IMR-90 (cell line): Measurements from ENCODE around the gene LRRC4C. TPM values are rescaled to one million over a fixed set of nuclear protein-coding genes. Genes with fewer than 3 reads are reported as not detected.

ENCODE experiments used
- ATAC-seq: fragments of 200-7000 bp; cut with Tn5 transposase; 2 replicates; pipeline ENCODE4 v1.9.1; 2020; ENCODE audit warnings: low read depth, mild to moderate bottlenecking, moderate library complexity
- BruUV-seq: library from RNA; stranded (reverse); fragments of 400-500 nt; replicated peaks from 2 replicates; lab custom pipeline; 2021; lab: Mats Ljungman, UMichigan
- CTCF ChIA-PET: fragments of 300-600 bp; formaldehyde crosslinking; extraction: SDS; loops from one replicate; lab custom pipeline; 2021; ENCODE audit warnings: antibody characterized with exemption; lab: Yijun Ruan, JAX
- POLR2A ChIA-PET: fragments of 300-600 bp; sonication (Branson Sonifier 250); formaldehyde crosslinking; loops from one replicate; lab custom pipeline; 2022; ENCODE audit warnings: antibody characterized with exemption; ENCODE audit not compliant: unreplicated experiment; lab: Charles Lee
- DNase-seq: peaks from one replicate; pipeline ENCODE4 v3.0.0; 2013
- H2AFZ ChIP-seq: replicated peaks from 2 replicates; pipeline ENCODE3; 2013; ENCODE audit warnings: low read length, mild to moderate bottlenecking; ENCODE audit not compliant: poor library complexity
- H2AK5ac ChIP-seq: 2 replicates; pipeline ENCODE4 v1.6.1; 2013; ENCODE audit warnings: low read depth, low read length, inconsistent platforms
- H2AK9ac ChIP-seq: replicated peaks from 2 replicates; pipeline ENCODE3; 2013; ENCODE audit warnings: mild to moderate bottlenecking, low read depth, low read length, moderate library complexity; ENCODE audit not compliant: poor library complexity
- H2BK120ac ChIP-seq: 2 replicates; pipeline ENCODE4 v1.6.1; 2013; ENCODE audit warnings: low read depth, low read length, inconsistent platforms
- H2BK15ac ChIP-seq: 3 replicates; pipeline ENCODE4 v1.6.1; 2013; ENCODE audit warnings: low read depth, low read length, inconsistent platforms
- H2BK20ac ChIP-seq: 2 replicates; pipeline ENCODE4 v1.6.1; 2013; ENCODE audit warnings: low read depth, mild to moderate bottlenecking, inconsistent platforms, low read length, moderate library complexity
- H2BK5ac ChIP-seq: 2 replicates; pipeline ENCODE4 v1.6.1; 2013; ENCODE audit warnings: mild to moderate bottlenecking, low read depth, low read length, inconsistent platforms; ENCODE audit not compliant: poor library complexity, severe bottlenecking
- H3K14ac ChIP-seq: replicated peaks from 2 replicates; pipeline ENCODE4 v1.6.1; 2013; ENCODE audit warnings: low read depth, low read length, inconsistent platforms
- H3K18ac ChIP-seq: 2 replicates; pipeline ENCODE4 v1.6.1; 2013; ENCODE audit warnings: low read depth, low read length, control low read depth
- H3K23ac ChIP-seq: 2 replicates; pipeline ENCODE4 v1.6.1; 2013; ENCODE audit warnings: low read depth, low read length, inconsistent platforms
- H3K27ac ChIP-seq: 2 replicates; pipeline ENCODE4 v1.5.1; 2013; ENCODE audit warnings: mild to moderate bottlenecking, control low read depth, low read length; ENCODE audit not compliant: insufficient read depth
- H3K27me3 ChIP-seq: 2 replicates; pipeline ENCODE4 v1.6.1; 2013; ENCODE audit warnings: low read length; ENCODE audit not compliant: control insufficient read depth, insufficient read depth
- H3K36me3 ChIP-seq: 2 replicates; pipeline ENCODE4 v1.6.1; 2013; ENCODE audit warnings: low read length, mixed read lengths; ENCODE audit not compliant: control insufficient read depth, insufficient read depth
- H3K4ac ChIP-seq: 2 replicates; pipeline ENCODE4 v1.6.1; 2013; ENCODE audit warnings: low read depth, low read length, inconsistent platforms
- H3K4me1 ChIP-seq: 2 replicates; pipeline ENCODE4 v1.6.1; 2013; ENCODE audit warnings: low read length, mixed read lengths; ENCODE audit not compliant: control insufficient read depth, insufficient read depth
- H3K4me2 ChIP-seq: 2 replicates; pipeline ENCODE4 v1.6.1; 2013; ENCODE audit warnings: low read depth, mild to moderate bottlenecking, control low read depth, low read length, moderate library complexity
- H3K4me3 ChIP-seq: 2 replicates; pipeline ENCODE4 v1.5.1; 2013; ENCODE audit warnings: low read depth, mild to moderate bottlenecking, control low read depth, low read length, moderate library complexity; ENCODE audit not compliant: insufficient read depth
- H3K56ac ChIP-seq: 2 replicates; pipeline ENCODE4 v1.6.1; 2013; ENCODE audit warnings: low read length, inconsistent platforms; ENCODE audit not compliant: insufficient read depth; ENCODE audit errors: extremely low read depth
- H3K79me1 ChIP-seq, 2 experiments: 2 replicates each; pipeline ENCODE4 v1.6.1; 2013; ENCODE audit warnings: low read length in 2 of 2, inconsistent platforms in 1 of 2, low read depth in 1 of 2
- H3K9ac ChIP-seq: 2 replicates; pipeline ENCODE4 v1.6.1; 2013; ENCODE audit warnings: low read depth, low read length, control low read depth
- H3K9me1 ChIP-seq: 2 replicates; pipeline ENCODE4 v1.6.1; 2013; ENCODE audit warnings: low read length, inconsistent platforms; ENCODE audit not compliant: insufficient read depth
- H3K9me3 ChIP-seq: 2 replicates; pipeline ENCODE4 v1.6.1; 2013; ENCODE audit warnings: low read length; ENCODE audit not compliant: control insufficient read depth, insufficient read depth
- H4K20me1 ChIP-seq: 2 replicates; pipeline ENCODE4 v1.6.1; 2013; ENCODE audit warnings: low read length, inconsistent platforms; ENCODE audit not compliant: insufficient read depth
- H4K5ac ChIP-seq: 2 replicates; pipeline ENCODE4 v1.6.1; 2013; ENCODE audit warnings: mild to moderate bottlenecking, low read depth, low read length, control low read depth
- H4K8ac ChIP-seq, 2 experiments: 2 replicates each; pipeline ENCODE4 v1.6.1; 2013; ENCODE audit warnings: low read depth in 2 of 2, low read length in 2 of 2, control low read depth in 1 of 2, inconsistent platforms in 1 of 2
- H4K91ac ChIP-seq: 2 replicates; pipeline ENCODE4 v1.6.1; 2013; ENCODE audit warnings: low read depth, low read length, inconsistent platforms; ENCODE audit not compliant: insufficient read depth
- BHLHE40 ChIP-seq: fragments of 150-350 bp; IDR thresholded peaks from 2 replicates; pipeline ENCODE4 v1.6.1; 2016; ENCODE audit warnings: mild to moderate bottlenecking, low read depth, low read length
- CHD1 ChIP-seq: IDR thresholded peaks from 2 replicates; pipeline ENCODE4 v1.6.1; 2012; ENCODE audit warnings: low read depth, low read length, improper control_type of control experiment
- FOS ChIP-seq: fragments of 150-350 bp; IDR thresholded peaks from 2 replicates; pipeline ENCODE4 v1.6.1; 2016; ENCODE audit warnings: low read depth, low read length
- MXI1 ChIP-seq: IDR thresholded peaks from 2 replicates; pipeline ENCODE4 v1.6.1; 2012; ENCODE audit warnings: low read depth, mild to moderate bottlenecking, low read length, moderate library complexity, borderline replicate concordance
- NFE2L2 ChIP-seq: fragments of 150-350 bp; IDR thresholded peaks from 2 replicates; pipeline ENCODE4 v1.6.1; 2016; ENCODE audit warnings: low read depth, mild to moderate bottlenecking, low read length
- POLR2A ChIP-seq: IDR thresholded peaks from 2 replicates; pipeline ENCODE4 v1.6.1; 2012; ENCODE audit warnings: mild to moderate bottlenecking, low read depth, low read length
- RAD21 ChIP-seq: IDR thresholded peaks from 2 replicates; pipeline ENCODE4 v1.6.1; 2012; ENCODE audit warnings: low read length, improper control_type of control experiment
- RCOR1 ChIP-seq: IDR thresholded peaks from 2 replicates; pipeline ENCODE4 v1.6.1; 2012; ENCODE audit warnings: mild to moderate bottlenecking, low read length, improper control_type of control experiment; ENCODE audit not compliant: insufficient replicate concordance
- RFX5 ChIP-seq: IDR thresholded peaks from 2 replicates; pipeline ENCODE4 v1.8.0; 2012; ENCODE audit warnings: low read depth, mild to moderate bottlenecking, low read length, moderate library complexity
- SMC3 ChIP-seq: fragments of 150-350 bp; IDR thresholded peaks from 2 replicates; pipeline ENCODE4 v1.6.1; 2016; ENCODE audit warnings: low read depth, mild to moderate bottlenecking, antibody characterized with exemption, low read length, moderate library complexity
- WGBS, 2 experiments: methylation state at CpG; one replicate each; pipeline versions ENCODE4 v1.1.5 to v1.1.7; 2013; ENCODE audit warnings: missing lambda C conversion rate in 2 of 2; ENCODE audit not compliant: insufficient read length in 1 of 2; ENCODE audit errors: extremely low coverage in 2 of 2; 5-methylcytosine and 5-hydroxymethylcytosine counted together
- dilution Hi-C: fragments of 300-500 bp; cut with HindIII; formaldehyde crosslinking; loops from one replicate; pipeline ENCODE4 v1.14.3; 2018; ENCODE audit warnings: low sequenced_read_pairs; ENCODE audit not compliant: unreplicated experiment
- in situ Hi-C: fragments of 300-500 bp; cut with MboI; formaldehyde crosslinking; loops from 3 replicates; pipeline ENCODE4 v1.14.3; 2019; ENCODE audit warnings: low sequenced_read_pairs, inconsistent platforms, mixed read lengths
- intact Hi-C: fragments of 100-400 bp; cut with micrococcal nuclease; formaldehyde crosslinking; loops from 2 replicates; pipeline ENCODE4 v1.10.0; 2022
- polyA plus RNA-seq, 3 experiments: library from polyadenylated mRNA; depleted of rRNA; stranded (reverse); fragments of >200 nt; gene quantifications; 2 replicates each; pipeline ENCODE4 v1.2.3, GENCODE V29; 2012; ENCODE audit warnings: low replicate concordance in 1 of 3
- total RNA-seq: library from RNA; depleted of rRNA; stranded (reverse); fragments of >200 nt; gene quantifications from 2 replicates; pipeline ENCODE4 v1.2.3, GENCODE V29; 2012
- TF ChIP-seq, protein P1 (sequence below): fragments of 150-350 bp; IDR thresholded peaks from 2 replicates; pipeline ENCODE4 v1.6.1; 2016; ENCODE audit warnings: low read depth, mild to moderate bottlenecking, low read length, moderate library complexity, borderline replicate concordance

Gene LRRC4C
- total and polyA plus RNA-seq, 2 of the 4 experiments (the other 2 are of a cell fraction): under 0.01 to 0.03 TPM

GRCh38 chr11:40606800-40607199, 852.7 kb downstream of the LRRC4C start:
- intact Hi-C loops: no loop called here

More at GRCh38 chr11:40606800-40607199, 852.7 kb downstream of the LRRC4C start:
- H4K8ac ChIP-seq: no peak overlapping the region
- peaks cover 10% of the 10 kb centered on the region for H3K9me3 ChIP-seq
- no peaks in the 10 kb centered on the region for H3K27me3 ChIP-seq
- TF ChIP-seq BHLHE40: no peak
- TF ChIP-seq RAD21: no peak
- no peak for TF ChIP-seq CHD1
- no peak for TF ChIP-seq RCOR1
- TF ChIP-seq NFE2L2: no peak
- no peak for TF ChIP-seq SMC3
- no peak for TF ChIP-seq FOS
- TF ChIP-seq, protein P1, sequence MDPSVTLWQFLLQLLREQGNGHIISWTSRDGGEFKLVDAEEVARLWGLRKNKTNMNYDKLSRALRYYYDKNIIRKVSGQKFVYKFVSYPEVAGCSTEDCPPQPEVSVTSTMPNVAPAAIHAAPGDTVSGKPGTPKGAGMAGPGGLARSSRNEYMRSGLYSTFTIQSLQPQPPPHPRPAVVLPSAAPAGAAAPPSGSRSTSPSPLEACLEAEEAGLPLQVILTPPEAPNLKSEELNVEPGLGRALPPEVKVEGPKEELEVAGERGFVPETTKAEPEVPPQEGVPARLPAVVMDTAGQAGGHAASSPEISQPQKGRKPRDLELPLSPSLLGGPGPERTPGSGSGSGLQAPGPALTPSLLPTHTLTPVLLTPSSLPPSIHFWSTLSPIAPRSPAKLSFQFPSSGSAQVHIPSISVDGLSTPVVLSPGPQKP: no peak
- TF ChIP-seq MXI1: no peak
- no peak for TF ChIP-seq POLR2A
- TF ChIP-seq RFX5: no peak
- H3K9ac ChIP-seq: no peak overlapping the region
- in situ Hi-C loops (no loop called here), dilution Hi-C loops (no loop called here)
- H3K18ac ChIP-seq: no peak overlapping the region
- POLR2A ChIA-PET: interaction anchor here (0.7 kb wide), 1 partner anchor 141 kb away, joined by 3 read pairs; no protein-coding TSS in a partner anchor
- H2AFZ ChIP-seq: no peak overlapping the region
- H2BK20ac ChIP-seq: no peak overlapping the region
- H3K9me1 ChIP-seq: no peaks in the 10 kb centered on the region
- ATAC-seq (no peak), DNase-seq (no peak)
- H2BK15ac ChIP-seq: no peak overlapping the region
- no peaks in the 10 kb centered on the region for H4K20me1 ChIP-seq
- no peak overlapping the region for H4K5ac ChIP-seq
- no peak overlapping the region for H3K4ac ChIP-seq
- no peak overlapping the region for H3K4me2 ChIP-seq
- no peaks in the 10 kb centered on the region for H3K36me3 ChIP-seq
- H2BK5ac ChIP-seq: no peak overlapping the region
- no peak overlapping the region for H3K14ac ChIP-seq
- H2AK5ac ChIP-seq: no peak overlapping the region
- H2BK120ac ChIP-seq: no peak overlapping the region
- no peak overlapping the region for H3K56ac ChIP-seq
- no peaks in the 10 kb centered on the region for H3K4me1 ChIP-seq
- H4K91ac ChIP-seq: no peak overlapping the region
- no TSS peak for BruUV-seq
- CTCF ChIA-PET: no interaction called here
- no peaks in the 10 kb centered on the region for H3K79me1 ChIP-seq
- no peak overlapping the region for H3K27ac ChIP-seq
- no peak overlapping the region for H3K23ac ChIP-seq
- no CpG with 5 or more reads among the region's 3 CpGs for WGBS, 2 experiments
- H2AK9ac ChIP-seq: no peak overlapping the region
- H3K4me3 ChIP-seq: no peak overlapping the region
